Panc1 (cell line): ENCODE data around the gene SERHL2.
"Not testable (repeated sequence)": the region's sequence is repeated elsewhere in the genome, so short reads cannot be mapped to it uniquely, and the experiment has no call there.

ENCODE experiments used
- CTCF ChIP-seq: fragments of 450-650 bp; IDR thresholded peaks from 2 replicates; pipeline ENCODE4 v1.5.1; 2017; ENCODE audit warnings: mild to moderate bottlenecking
- POLR2AphosphoS5 ChIP-seq: IDR thresholded peaks from 2 replicates; pipeline ENCODE4 v1.6.1; 2012; ENCODE audit warnings: mild to moderate bottlenecking, low read depth, low read length, moderate library complexity
- TCF7L2 ChIP-seq: IDR thresholded peaks from 2 replicates; pipeline ENCODE4 v1.6.1; 2011; ENCODE audit warnings: mild to moderate bottlenecking, low read depth, low read length, inconsistent platforms

- TF ChIP-seq CTCF, TCF7L2, POLR2AphosphoS5: not testable (repeated sequence)
Measured at GRCh38 chr22:42517103-42517502, 36.7 kb upstream of the SERHL2 start.
